Parathyroid adenoma (tissue), 2 donors: Measurements from ENCODE around the gene RBM33.

ENCODE experiments used
- H2AFZ ChIP-seq: fragments of 300-600 bp; sonication (generic); one replicate; pipeline ENCODE4 v1.7.0; 2017; ENCODE audit warnings: antibody characterized with exemption, mild to moderate bottlenecking
- H3K27ac ChIP-seq: fragments of 300-600 bp; sonication (generic); one replicate; pipeline ENCODE4 v1.7.0; 2017
- H3K27me3 ChIP-seq: fragments of 300-600 bp; sonication (generic); one replicate; pipeline ENCODE4 v1.7.0; 2017; ENCODE audit warnings: low read length; ENCODE audit not compliant: control insufficient read depth, insufficient read depth
- H3K36me3 ChIP-seq: fragments of 300-600 bp; sonication (generic); one replicate; pipeline ENCODE4 v1.7.0; 2017; ENCODE audit warnings: low read length; ENCODE audit not compliant: control insufficient read depth, insufficient read depth
- H3K4me1 ChIP-seq: fragments of 300-600 bp; sonication (generic); one replicate; pipeline ENCODE4 v1.7.0; 2017; ENCODE audit warnings: control low read depth
- H3K4me2 ChIP-seq: fragments of 300-600 bp; sonication (generic); one replicate; pipeline ENCODE4 v1.7.0; 2017; ENCODE audit warnings: low read length
- H3K4me3 ChIP-seq: fragments of 300-600 bp; sonication (generic); one replicate; pipeline ENCODE4 v1.7.0; 2017; ENCODE audit warnings: low read depth, low read length
- H3K79me2 ChIP-seq: fragments of 300-600 bp; sonication (generic); one replicate; pipeline ENCODE4 v1.7.0; 2017; ENCODE audit warnings: control low read depth
- H3K9ac ChIP-seq: fragments of 300-600 bp; sonication (generic); one replicate; pipeline ENCODE4 v1.7.0; 2017; ENCODE audit warnings: mild to moderate bottlenecking
- H3K9me3 ChIP-seq: fragments of 300-600 bp; sonication (generic); one replicate; pipeline ENCODE4 v1.7.0; 2017; ENCODE audit warnings: low read length; ENCODE audit not compliant: control insufficient read depth
- CTCF ChIP-seq: fragments of 300-600 bp; sonication (generic); IDR thresholded peaks from one replicate; pipeline ENCODE4 v1.7.0; 2017; ENCODE audit warnings: antibody characterized with exemption, mild to moderate bottlenecking
- donor health status: primary hyperparathyroidism.

RBM33 gene

GRCh38 chr7:155644178-155644970 is at the start of gene RBM33:
Gene RBM33 (plus strand): TSS chr7:155644661. CDS start chr7:155644877, 216 bp downstream.
- H3K4me3 ChIP-seq: peak within 1 kb of the TSS; percentile 83
- peak within 1 kb of the TSS; percentile 89 for H3K4me2 ChIP-seq
- H3K9me3 ChIP-seq: no peaks in the 10 kb centered on the region
- H3K36me3 ChIP-seq: no peaks in the 10 kb centered on the region
- peak within 1 kb of the TSS; percentile 96 for H2AFZ ChIP-seq
- no peaks in the 10 kb centered on the region for H3K27me3 ChIP-seq
- H3K27ac ChIP-seq: peak within 1 kb of the TSS; percentile 95
- peak within 1 kb of the TSS; percentile 95 for H3K9ac ChIP-seq
- H3K4me1 ChIP-seq: peaks cover 3% of the 10 kb centered on the region
- peaks cover 42% of the 10 kb centered on the region for H3K79me2 ChIP-seq
- no peak for TF ChIP-seq CTCF

GRCh38 chr7:155594961-155595366 is 49.5 kb upstream of the RBM33 start:
- TF ChIP-seq CTCF: no peak
- no peak overlapping the region for H3K27ac ChIP-seq

GRCh38 chr7:155597753-155598140 is 46.7 kb upstream of the RBM33 start:
- no peak for TF ChIP-seq CTCF
- H3K9me3 ChIP-seq: no peaks in the 10 kb centered on the region
- H3K4me2 ChIP-seq: no peak overlapping the region
- no peaks in the 10 kb centered on the region for H3K79me2 ChIP-seq
- no peaks in the 10 kb centered on the region for H3K27me3 ChIP-seq
- H3K27ac ChIP-seq: no peak overlapping the region
- no peak overlapping the region for H3K9ac ChIP-seq
- H3K36me3 ChIP-seq: no peaks in the 10 kb centered on the region
- H3K4me1 ChIP-seq: no peaks in the 10 kb centered on the region
- H3K4me3 ChIP-seq: no peak overlapping the region
- no peak overlapping the region for H2AFZ ChIP-seq

More at GRCh38 chr7:155594961-155595366, 49.5 kb upstream of the RBM33 start:
- no peak overlapping the region for H2AFZ ChIP-seq
- no peak overlapping the region for H3K4me2 ChIP-seq
- H3K9ac ChIP-seq: no peak overlapping the region
- H3K79me2 ChIP-seq: no peaks in the 10 kb centered on the region
- H3K9me3 ChIP-seq: no peaks in the 10 kb centered on the region
- no peaks in the 10 kb centered on the region for H3K36me3 ChIP-seq
- H3K27me3 ChIP-seq: no peaks in the 10 kb centered on the region
- no peak overlapping the region for H3K4me3 ChIP-seq
- H3K4me1 ChIP-seq: no peaks in the 10 kb centered on the region

- no peak overlapping the region for H2AFZ ChIP-seq
- peak; percentile 98 for TF ChIP-seq CTCF
- no peaks in the 10 kb centered on the region for H3K79me2 ChIP-seq
- H3K36me3 ChIP-seq: no peaks in the 10 kb centered on the region
- H3K9me3 ChIP-seq: no peaks in the 10 kb centered on the region
- no peaks in the 10 kb centered on the region for H3K27me3 ChIP-seq
- no peak overlapping the region for H3K9ac ChIP-seq
- H3K4me1 ChIP-seq: no peaks in the 10 kb centered on the region
- H3K27ac ChIP-seq: no peak overlapping the region
- no peak overlapping the region for H3K4me2 ChIP-seq
- no peak overlapping the region for H3K4me3 ChIP-seq
Measured at GRCh38 chr7:155598810-155599210, 45.7 kb upstream of the RBM33 start.

GRCh38 chr7:155602156-155602555 is 42.3 kb upstream of the RBM33 start:
- H3K9ac ChIP-seq: no peak overlapping the region
- no peaks in the 10 kb centered on the region for H3K79me2 ChIP-seq
- no peak overlapping the region for H3K4me2 ChIP-seq
- H3K27ac ChIP-seq: no peak overlapping the region
- no peak overlapping the region for H2AFZ ChIP-seq
- no peaks in the 10 kb centered on the region for H3K27me3 ChIP-seq
- H3K4me3 ChIP-seq: no peak overlapping the region
- no peaks in the 10 kb centered on the region for H3K4me1 ChIP-seq
- H3K9me3 ChIP-seq: no peaks in the 10 kb centered on the region
- H3K36me3 ChIP-seq: no peaks in the 10 kb centered on the region
- TF ChIP-seq CTCF: no peak
